B cell (primary cell): ENCODE data around the gene PIK3R3. TPM values are rescaled to one million over a fixed set of nuclear protein-coding genes. Genes with fewer than 3 reads are reported as not detected.

Experiments
- ATAC-seq: fragments of 200-7000 bp; cut with Tn5 transposase; one replicate; pipeline ENCODE4 v1.10.0; 2021; ENCODE audit warnings: low read depth, mild to moderate bottlenecking, moderate number of reproducible peaks, moderate library complexity
- CTCF ChIA-PET: fragments of 350-600 bp; sonication (Branson Sonifier 250); formaldehyde crosslinking; loops from one replicate; lab custom pipeline; 2021; ENCODE audit warnings: antibody characterized with exemption, inconsistent platforms; lab: Charles Lee
- POLR2A ChIA-PET: fragments of 350-600 bp; sonication (Branson Sonifier 250); formaldehyde crosslinking; loops from one replicate; lab custom pipeline; 2021; ENCODE audit warnings: antibody characterized with exemption; lab: Charles Lee
- DNase-seq: peaks from one replicate; pipeline ENCODE4 v3.0.0; 2013
- H2AFZ ChIP-seq: 2 replicates; pipeline ENCODE4 v1.6.1; 2012; ENCODE audit warnings: mild to moderate bottlenecking, low read depth, low read length; ENCODE audit not compliant: insufficient read depth, poor library complexity, severe bottlenecking
- H3K27ac ChIP-seq, 2 donors: 1 replicate in 1 of 2; 2 replicates in 1 of 2; pipeline ENCODE4 v1.5.1; 2012 to 2013; ENCODE audit warnings: low read length in 2 of 2, mild to moderate bottlenecking in 2 of 2, moderate library complexity in 1 of 2
- H3K27me3 ChIP-seq, 4 experiments: fragments of 200-600 bp in 1 of 4; sonication (generic) in 1 of 4; replicated peaks in 1 of 4; 1 replicate in 2 of 4; 2 replicates in 2 of 4; pipeline versions ENCODE4 v1.6.1 to v1.7.0; 2013 to 2016; ENCODE audit warnings: low read length in 3 of 4, mild to moderate bottlenecking in 2 of 4, mixed read lengths in 1 of 4, moderate library complexity in 1 of 4; ENCODE audit not compliant: insufficient read depth in 4 of 4, control insufficient read depth in 3 of 4; ENCODE audit errors: control extremely low read depth in 1 of 4
- H3K36me3 ChIP-seq, 2 experiments: replicated peaks in 1 of 2; 1 replicate in 1 of 2; 2 replicates in 1 of 2; pipeline versions ENCODE4 v1.6.1 to v1.7.1; 2013; ENCODE audit warnings: low read length in 1 of 2; ENCODE audit not compliant: insufficient read depth in 2 of 2, control insufficient read depth in 1 of 2; ENCODE audit errors: control extremely low read depth in 1 of 2, extremely low read depth in 1 of 2
- H3K4me1 ChIP-seq, 2 donors: fragments of 200-600 bp in 1 of 2; sonication (generic) in 1 of 2; 1 replicate in 1 of 2; 2 replicates in 1 of 2; pipeline versions ENCODE4 v1.5.1 to v1.6.1; 2013 to 2017; ENCODE audit warnings: low read length in 2 of 2; ENCODE audit not compliant: control insufficient read depth in 2 of 2, insufficient read depth in 2 of 2
- H3K4me2 ChIP-seq: replicated peaks from 2 replicates; pipeline ENCODE3; 2012; ENCODE audit warnings: mild to moderate bottlenecking, low read depth, low read length; ENCODE audit not compliant: poor library complexity, severe bottlenecking
- H3K4me3 ChIP-seq, 5 experiments: fragments of 200-600 bp in 1 of 5; sonication (generic) in 1 of 5; 1 replicate in 3 of 5; 2 replicates in 2 of 5; pipeline versions ENCODE4 v1.5.1 to v1.7.0; 2011 to 2016; ENCODE audit warnings: low read length in 4 of 5, mild to moderate bottlenecking in 4 of 5, low read depth in 2 of 5, control low read depth in 1 of 5, moderate library complexity in 1 of 5; ENCODE audit not compliant: insufficient read depth in 1 of 5; ENCODE audit errors: control extremely low read depth in 1 of 5, extremely low read depth in 1 of 5
- H3K79me2 ChIP-seq: fragments of 200-600 bp; sonication (generic); one replicate; pipeline ENCODE4 v1.6.0; 2016; ENCODE audit warnings: low read length; ENCODE audit not compliant: control insufficient read depth, insufficient read depth
- H3K9ac ChIP-seq: fragments of 200-600 bp; sonication (generic); 2 replicates; pipeline ENCODE4 v1.6.1; 2017; ENCODE audit warnings: mild to moderate bottlenecking, low read length, moderate library complexity
- H3K9me3 ChIP-seq, 3 donors: one replicate each; pipeline versions ENCODE4 v1.6.1 to v1.7.1; 2013; ENCODE audit warnings: low read length in 2 of 3; ENCODE audit not compliant: control insufficient read depth in 2 of 3, insufficient read depth in 1 of 3; ENCODE audit errors: control extremely low read depth in 1 of 3
- H4K20me1 ChIP-seq: 2 replicates; pipeline ENCODE4 v1.6.0; 2012; ENCODE audit warnings: mild to moderate bottlenecking, low read length; ENCODE audit not compliant: insufficient read depth, control insufficient read depth, poor library complexity, severe bottlenecking
- H3K27ac Mint-ChIP-seq: one replicate; pipeline ENCODE4 v1.8.0; 2021; ENCODE audit warnings: mixed read lengths
- H3K27me3 Mint-ChIP-seq: one replicate; pipeline ENCODE4 v1.8.0; 2021; ENCODE audit warnings: mixed read lengths
- H3K4me1 Mint-ChIP-seq: one replicate; pipeline ENCODE4 v1.8.0; 2021; ENCODE audit warnings: mixed read lengths
- H3K4me3 Mint-ChIP-seq: one replicate; pipeline ENCODE4 v1.8.0; 2021; ENCODE audit warnings: mixed read lengths
- H3K9me3 Mint-ChIP-seq: one replicate; pipeline ENCODE4 v1.8.0; 2022; ENCODE audit warnings: mixed read lengths; ENCODE audit not compliant: insufficient read depth
- EZH2 ChIP-seq: IDR thresholded peaks from 2 replicates; pipeline ENCODE4 v1.6.1; 2012; ENCODE audit warnings: borderline replicate concordance, low read depth, mild to moderate bottlenecking, moderate library complexity, low read length; ENCODE audit not compliant: insufficient read depth, poor library complexity, severe bottlenecking
- WGBS: methylation state at CpG from one replicate; pipeline ENCODE4 v1.1.5; 2013; ENCODE audit warnings: missing lambda C conversion rate; ENCODE audit not compliant: insufficient coverage; 5-methylcytosine and 5-hydroxymethylcytosine counted together
- intact Hi-C: fragments of 100-400 bp; cut with micrococcal nuclease; formaldehyde crosslinking; loops from one replicate; pipeline ENCODE4 v1.10.0; 2022
- polyA plus RNA-seq: library from polyadenylated mRNA; depleted of rRNA; stranded (reverse); fragments of >200 nt; gene quantifications from 2 replicates; pipeline ENCODE4 v1.2.3, GENCODE V29; 2012
- total RNA-seq, 2 donors: library from RNA; stranded (reverse); fragments of 120-200 nt in 1 of 2; gene quantifications; 1 replicate in 1 of 2; 2 replicates in 1 of 2; pipeline versions ENCODE4 v1.2.3 to v1.2.4, GENCODE V29; 2013 to 2022
- TF ChIP-seq, protein P1 (sequence below): fragments of 200-600 bp; IDR thresholded peaks from one replicate; pipeline ENCODE4 v1.8.0; 2022; ENCODE audit warnings: antibody characterized with exemption, mild to moderate bottlenecking

The PIK3R3 gene
- total and polyA plus RNA-seq, 2 donors (not counting 1 experiment from before 2014, with no cell fraction given) = 0.06 to 0.17 TPM

DNA sequence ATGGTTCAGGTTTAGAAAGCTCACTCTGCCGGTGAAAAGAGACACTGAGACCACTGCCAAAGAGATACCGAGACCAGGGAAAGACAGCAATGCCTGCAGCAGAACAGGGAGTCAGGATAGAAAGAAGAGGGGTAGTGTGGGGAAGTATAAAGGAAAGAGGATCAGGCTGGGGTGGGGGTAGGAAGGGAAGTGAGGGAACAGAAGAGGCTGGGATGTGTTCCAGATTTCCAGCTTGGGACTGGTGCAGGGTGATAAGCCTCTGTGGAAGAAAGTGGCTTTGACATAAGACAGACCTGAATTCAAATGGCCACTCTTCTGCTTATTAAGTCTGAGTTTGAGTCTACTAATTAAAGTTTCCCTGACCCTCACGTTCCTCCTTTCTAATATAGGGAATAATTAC is 105.9 kb downstream of the PIK3R3 start:
- intact Hi-C loops = no loop called here
- Mint-ChIP-seq H3K4me1 (no peaks in the 10 kb centered on the region), H3K9me3 (no peaks in the 10 kb centered on the region), H3K4me3 (no peak overlapping the region), H3K27me3 (no peaks in the 10 kb centered on the region), H3K27ac (no peak overlapping the region)
- no peak for TF ChIP-seq EZH2
- TF ChIP-seq, protein P1, sequence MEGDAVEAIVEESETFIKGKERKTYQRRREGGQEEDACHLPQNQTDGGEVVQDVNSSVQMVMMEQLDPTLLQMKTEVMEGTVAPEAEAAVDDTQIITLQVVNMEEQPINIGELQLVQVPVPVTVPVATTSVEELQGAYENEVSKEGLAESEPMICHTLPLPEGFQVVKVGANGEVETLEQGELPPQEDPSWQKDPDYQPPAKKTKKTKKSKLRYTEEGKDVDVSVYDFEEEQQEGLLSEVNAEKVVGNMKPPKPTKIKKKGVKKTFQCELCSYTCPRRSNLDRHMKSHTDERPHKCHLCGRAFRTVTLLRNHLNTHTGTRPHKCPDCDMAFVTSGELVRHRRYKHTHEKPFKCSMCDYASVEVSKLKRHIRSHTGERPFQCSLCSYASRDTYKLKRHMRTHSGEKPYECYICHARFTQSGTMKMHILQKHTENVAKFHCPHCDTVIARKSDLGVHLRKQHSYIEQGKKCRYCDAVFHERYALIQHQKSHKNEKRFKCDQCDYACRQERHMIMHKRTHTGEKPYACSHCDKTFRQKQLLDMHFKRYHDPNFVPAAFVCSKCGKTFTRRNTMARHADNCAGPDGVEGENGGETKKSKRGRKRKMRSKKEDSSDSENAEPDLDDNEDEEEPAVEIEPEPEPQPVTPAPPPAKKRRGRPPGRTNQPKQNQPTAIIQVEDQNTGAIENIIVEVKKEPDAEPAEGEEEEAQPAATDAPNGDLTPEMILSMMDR = no peak
- Histone ChIP-seq H3K27ac (no peak overlapping the region), H3K4me2 (no peak overlapping the region), H3K36me3 (no peaks in the 10 kb centered on the region), H3K27me3 (no peaks in the 10 kb centered on the region), H3K4me3 (no peak overlapping the region), H3K79me2 (no peaks in the 10 kb centered on the region), H4K20me1 (no peaks in the 10 kb centered on the region), H3K9ac (no peak overlapping the region), H2AFZ (no peak overlapping the region), H3K9me3 (no peaks in the 10 kb centered on the region), H3K4me1 (no peaks in the 10 kb centered on the region)
- CTCF ChIA-PET = interaction anchor here (1.7 kb wide), 1 partner anchor 11 kb away, joined by 6 read pairs; no protein-coding TSS in a partner anchor
- ATAC-seq = no peak
- POLR2A ChIA-PET = no interaction called here
- WGBS = 100% methylated on average over 2 of the region's 3 CpGs
- DNase-seq = no peak

DNA sequence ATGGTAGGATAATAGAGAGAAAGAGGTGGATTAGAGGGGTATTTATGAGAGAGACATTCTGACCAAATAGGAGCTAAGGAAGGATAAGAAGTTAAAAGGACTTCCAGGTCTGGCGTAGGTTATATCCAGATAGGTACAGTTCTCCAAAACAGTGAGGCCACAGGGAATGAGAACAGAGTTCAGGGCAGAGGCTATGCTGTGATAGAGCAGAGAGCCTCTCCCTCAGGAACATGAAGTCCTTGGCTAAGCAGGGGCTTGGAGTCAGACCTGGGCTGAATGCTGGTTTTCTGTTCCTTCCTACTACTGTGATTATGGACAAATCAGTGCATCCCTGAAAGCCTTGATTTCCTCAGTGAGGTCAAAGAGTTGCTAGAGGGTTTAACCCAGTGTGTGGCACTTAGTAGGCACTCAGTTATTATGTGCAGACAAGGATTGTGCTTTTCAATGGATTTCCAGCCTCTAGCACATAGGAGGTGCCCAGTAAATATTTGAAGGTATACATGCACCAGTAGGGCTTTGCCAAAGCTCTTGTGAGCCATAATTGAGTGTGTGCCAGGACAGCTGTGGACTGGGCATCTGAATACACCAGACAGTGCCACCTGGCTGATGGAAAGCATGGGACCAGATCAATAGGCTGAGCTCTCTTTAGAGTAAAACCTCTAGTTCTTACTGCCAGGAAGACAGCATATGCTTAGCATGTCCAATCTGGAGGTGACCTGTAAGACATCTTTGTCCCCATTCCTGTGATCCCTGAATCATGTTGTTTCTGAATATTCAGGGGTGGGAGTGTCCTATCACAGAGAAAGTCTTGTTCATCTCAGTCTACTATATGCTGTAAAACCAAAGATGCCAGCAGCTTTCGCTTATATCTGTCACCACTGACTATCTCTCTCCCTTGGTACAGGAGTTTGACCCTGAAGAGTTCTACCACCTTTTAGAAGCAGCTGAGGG is 111.1 kb downstream of the PIK3R3 start:
- WGBS = 95% methylated on average over 2 of the region's 2 CpGs
- Mint-ChIP-seq H3K9me3 (no peaks in the 10 kb centered on the region), H3K4me3 (no peak overlapping the region), H3K27me3 (no peaks in the 10 kb centered on the region), H3K27ac (no peak overlapping the region), H3K4me1 (no peaks in the 10 kb centered on the region)
- intact Hi-C loops = no loop called here
- no peaks in the 10 kb centered on the region for H3K9me3 ChIP-seq
- H3K4me3 ChIP-seq = no peak overlapping the region
- H3K9ac ChIP-seq = no peak overlapping the region
- H3K27me3 ChIP-seq = no peaks in the 10 kb centered on the region
- no peaks in the 10 kb centered on the region for H3K79me2 ChIP-seq
- no peak for ATAC-seq
- H3K27ac ChIP-seq = no peak overlapping the region
- H2AFZ ChIP-seq = no peak overlapping the region
- H3K4me2 ChIP-seq = no peak overlapping the region
- ChIA-PET POLR2A (interaction anchor here (0.6 kb wide), 1 partner anchor 110 kb away, joined by 3 read pairs; no protein-coding TSS in a partner anchor), CTCF (no interaction called here)
- H3K4me1 ChIP-seq = no peaks in the 10 kb centered on the region
- H3K36me3 ChIP-seq = no peaks in the 10 kb centered on the region
- H4K20me1 ChIP-seq = no peaks in the 10 kb centered on the region
- DNase-seq = no peak
- TF ChIP-seq EZH2 = no peak
- TF ChIP-seq, protein P1 = no peak
